GM18517 (cell line): Measurements from ENCODE around the gene PREB.

Experiments
- ATAC-seq: cut with Tn5 transposase; IDR thresholded peaks from one replicate; pipeline ENCODE4 v1.9.1; 2021; ENCODE audit warnings: mild to moderate bottlenecking, moderate library complexity; ENCODE audit not compliant: unreplicated experiment

The PREB gene

GRCh38 chr2:27152796-27153464, 18.5 kb upstream of the PREB start:
- no peak for ATAC-seq

- no peak for ATAC-seq
These were observed 17.8 kb upstream of the PREB start for GRCh38 chr2:27152102-27152795.

GRCh38 chr2:27150639-27151230, 16.3 kb upstream of the PREB start:
- ATAC-seq = no peak

- ATAC-seq = no peak
These were observed 15.4 kb upstream of the PREB start for GRCh38 chr2:27149570-27150405.

- ATAC-seq = no peak
These were observed 14.5 kb upstream of the PREB start, which contains the start of gene TCF23 for GRCh38 chr2:27148801-27149439. Gene TCF23 (plus strand): TSS chr2:27149004. CDS start chr2:27149134, 130 bp downstream.

- ATAC-seq = no peak
These were observed 13.5 kb upstream of the PREB start for GRCh38 chr2:27147935-27148334.

- ATAC-seq = no peak
These were observed 11.2 kb upstream of the PREB start for GRCh38 chr2:27145682-27146081.

GRCh38 chr2:27143285-27143684, 8.8 kb upstream of the PREB start:
- ATAC-seq = no peak

- ATAC-seq = no peak
These were observed 4.9 kb upstream of the PREB start, which contains the start of gene PRR30 for GRCh38 chr2:27139310-27139709. Gene PRR30 (minus strand): TSS chr2:27139410. CDS start chr2:27138329, 1,081 bp downstream.

- no peak for ATAC-seq
These were observed 3.7 kb upstream of the PREB start for GRCh38 chr2:27138111-27138510.

- no peak for ATAC-seq
These were observed 3.0 kb upstream of the PREB start for GRCh38 chr2:27137322-27137935.

GRCh38 chr2:27136751-27137150, 2.3 kb upstream of the PREB start:
- ATAC-seq = no peak

GRCh38 chr2:27135478-27135955, 1.1 kb upstream of the PREB start:
- ATAC-seq = no peak

- no peak for ATAC-seq
These were observed 493 bp upstream of the PREB start for GRCh38 chr2:27134781-27135477.

GRCh38 chr2:27133195-27133875, 1.1 kb downstream of the PREB start:
- ATAC-seq = no peak

GRCh38 chr2:27131429-27131828, 3.0 kb downstream of the PREB start:
- ATAC-seq = no peak

- ATAC-seq = no peak
These were observed 4.0 kb downstream of the PREB start for GRCh38 chr2:27130396-27130795.

- ATAC-seq = no peak
These were observed 5.5 kb downstream of the PREB start for GRCh38 chr2:27128668-27129571.
